Left hindlimb (tissue), 1 donor: ENCODE measurements around the gene PEAR1.

ENCODE experiments used
- DNase-seq: peaks from one replicate; pipeline ENCODE4 v3.0.0-alpha.2; 2018

Gene PEAR1

DNA sequence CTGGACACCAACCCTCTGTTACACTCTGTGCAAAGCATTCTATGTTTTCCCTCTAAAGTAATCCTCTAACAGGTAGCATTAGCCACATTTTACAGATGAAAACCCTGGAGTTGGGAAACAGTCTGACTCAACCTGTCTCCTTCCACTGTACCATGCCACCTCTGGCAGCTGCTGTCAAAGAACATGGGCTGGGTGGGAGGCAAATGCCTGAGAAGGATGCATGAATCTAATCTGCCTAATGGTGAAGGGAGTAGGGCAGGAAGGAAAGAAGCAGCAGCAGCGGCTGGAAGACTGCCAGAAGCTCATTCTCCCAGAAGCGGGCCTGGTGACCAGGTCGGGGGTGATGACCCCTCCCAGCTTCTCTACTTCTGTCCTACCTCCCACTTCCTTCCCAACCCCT, 48.7 kb downstream of the PEAR1 start:
- no peak for DNase-seq

- no peak for DNase-seq
Measured at GRCh38 chr1:156942576-156942975, 49.1 kb downstream of the PEAR1 start.

DNA sequence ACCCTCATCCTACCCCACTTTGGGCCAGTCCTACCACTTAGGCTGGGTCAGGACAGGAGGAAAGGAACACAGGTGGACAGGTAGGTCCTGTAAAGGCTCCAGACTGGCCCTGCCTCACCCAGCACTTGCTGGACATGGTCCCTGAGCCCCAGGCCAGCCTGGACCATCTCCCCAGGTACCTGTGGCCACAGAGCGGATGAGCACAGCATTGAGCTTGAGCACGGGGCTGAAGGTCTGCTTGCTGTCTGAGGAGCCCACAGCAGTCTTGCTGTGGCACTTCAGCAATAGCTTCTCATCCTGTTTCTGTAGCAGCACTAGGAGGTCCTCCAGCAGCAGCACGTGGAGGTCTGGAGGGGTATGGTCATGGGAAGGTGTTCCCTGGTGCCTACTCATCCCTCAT, 50.2 kb downstream of the PEAR1 start:
- DNase-seq, result no peak

DNA sequence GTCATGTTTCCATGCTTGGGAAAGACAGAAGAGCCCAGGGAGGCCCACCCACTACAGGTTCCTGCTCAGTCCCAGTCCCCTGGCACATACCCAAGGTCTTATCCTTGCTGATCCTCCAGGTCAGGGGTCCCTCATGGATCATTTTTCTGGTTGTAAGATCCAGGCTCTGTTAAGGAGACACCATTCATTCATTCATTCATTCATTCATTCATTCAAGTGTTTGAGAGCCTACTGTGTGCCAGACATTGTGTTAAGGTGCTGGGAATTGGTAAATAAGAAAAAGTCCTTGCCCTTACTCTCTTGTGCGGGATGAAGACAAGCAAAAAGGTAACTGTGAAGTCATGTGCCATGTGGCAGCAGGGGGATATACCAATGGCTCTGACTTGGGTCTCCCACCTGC, 50.8 kb downstream of the PEAR1 start:
- no peak for DNase-seq

DNA sequence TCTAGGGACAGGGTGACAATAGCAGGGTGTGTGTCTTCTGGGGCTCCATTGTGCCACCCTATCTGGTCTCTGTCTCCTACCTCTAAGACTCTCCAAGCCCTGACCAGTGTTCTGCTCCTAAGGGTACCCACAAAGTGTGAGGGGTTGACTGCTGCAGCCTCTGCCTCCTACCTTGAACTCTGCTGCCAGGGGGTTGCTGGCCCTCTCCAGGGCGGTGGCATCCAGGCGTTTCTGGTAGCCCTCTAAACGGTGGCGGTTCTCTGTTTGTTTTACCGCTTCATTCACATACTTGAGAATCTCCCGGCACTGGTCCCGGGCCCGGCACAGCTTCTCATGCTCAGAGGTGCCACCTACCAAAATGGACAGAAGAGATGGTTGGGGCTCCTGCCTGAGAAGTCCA, 51.3 kb downstream of the PEAR1 start:
- DNase-seq, result no peak

DNA sequence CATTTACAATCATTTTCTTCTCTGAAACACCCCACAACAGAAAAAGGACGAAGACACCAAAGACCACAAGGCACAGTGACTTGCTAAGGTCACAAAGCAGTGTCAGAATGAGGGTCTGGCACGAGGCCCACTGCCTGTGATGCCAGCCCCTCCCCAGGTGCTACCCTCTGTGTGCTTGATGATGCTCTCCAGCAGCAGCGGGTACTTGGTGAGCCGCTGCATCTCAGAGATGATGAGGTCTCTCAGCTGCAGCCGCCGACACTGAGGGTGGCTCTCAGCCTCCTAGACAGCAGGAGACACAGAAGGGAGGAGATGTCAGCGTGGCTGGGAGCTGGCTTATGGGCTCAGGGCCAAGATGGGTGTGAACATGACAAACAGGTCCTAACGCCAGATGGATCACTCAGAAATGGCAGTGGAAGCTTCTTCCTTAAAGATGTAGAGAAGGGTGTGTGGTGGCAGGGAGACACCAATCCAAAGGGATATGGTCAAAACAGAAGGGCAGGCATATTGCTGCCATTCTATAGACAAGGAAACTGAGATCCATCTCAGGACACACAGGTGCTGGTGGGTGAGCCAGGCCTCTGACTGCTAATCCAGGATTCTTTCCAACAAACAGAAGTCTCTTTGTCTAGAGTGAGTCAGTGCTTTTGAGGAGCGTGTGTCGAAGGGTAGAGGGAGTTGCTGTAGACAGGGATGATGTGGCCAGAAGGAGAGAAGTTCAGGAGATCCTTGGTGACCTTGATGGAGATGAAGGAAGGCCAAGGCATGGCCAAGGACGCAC, 52.6 kb downstream of the PEAR1 start:
- no peak for DNase-seq

GRCh38 chr1:156947127-156947526, 53.6 kb downstream of the PEAR1 start:
- no peak for DNase-seq

DNA sequence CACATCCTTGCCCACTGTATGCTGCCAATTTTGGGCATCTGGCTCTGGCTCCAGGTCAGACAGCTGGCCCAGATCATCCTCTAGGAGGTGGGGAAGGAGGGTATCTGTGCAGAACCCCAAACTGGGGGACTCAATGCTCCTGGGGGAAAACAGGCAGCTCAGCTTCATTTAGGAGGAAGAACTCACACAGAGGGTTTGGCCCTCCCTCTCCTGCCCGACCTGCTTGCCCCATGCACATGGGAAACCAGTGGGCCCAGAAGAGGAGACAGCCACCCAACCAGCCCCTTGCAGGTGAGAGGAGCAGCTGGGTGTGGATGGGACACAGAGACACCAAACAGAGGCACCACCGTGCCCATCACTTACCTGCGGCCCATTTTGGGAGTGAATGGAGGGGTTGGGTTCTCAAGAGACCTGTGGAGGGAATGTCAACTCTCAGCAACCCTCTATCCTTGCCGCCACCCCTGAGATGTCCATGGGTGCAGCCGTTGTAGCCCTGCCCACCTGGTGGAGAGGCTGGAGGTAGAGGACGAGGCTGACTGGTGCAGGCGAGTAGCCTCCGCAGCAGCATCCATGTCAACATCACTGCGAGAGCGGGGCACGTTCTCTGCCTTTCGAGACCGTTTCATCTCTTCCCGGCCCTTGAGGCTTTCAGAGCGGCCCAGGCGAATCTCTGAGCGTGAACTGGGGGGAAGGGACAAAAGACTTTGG, 54.5 kb downstream of the PEAR1 start:
- DNase-seq, result no peak

DNA sequence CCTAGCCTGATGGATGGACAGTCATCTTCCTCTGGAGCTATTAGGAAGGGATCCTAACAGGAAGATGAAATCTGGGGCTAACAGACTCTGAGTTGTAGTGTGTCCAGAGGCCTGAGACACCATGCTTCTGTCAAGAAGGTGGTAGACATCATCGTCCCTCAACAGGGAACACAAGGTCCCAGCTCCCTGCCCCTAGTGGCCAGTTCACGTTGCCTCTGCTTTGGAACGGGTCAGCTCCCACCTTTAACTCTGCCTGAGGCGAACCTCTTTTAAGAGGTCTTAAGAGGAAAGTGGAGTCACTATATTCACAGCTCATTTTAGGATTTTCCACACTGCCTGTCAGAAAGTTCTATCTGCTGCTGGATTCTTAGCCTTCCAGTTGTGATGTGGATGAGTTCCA, 55.2 kb downstream of the PEAR1 start:
- no peak for DNase-seq

GRCh38 chr1:156949127-156949526, 55.6 kb downstream of the PEAR1 start:
- DNase-seq, result no peak

- no peak for DNase-seq
Measured at GRCh38 chr1:156951371-156951770, 57.9 kb downstream of the PEAR1 start.

DNA sequence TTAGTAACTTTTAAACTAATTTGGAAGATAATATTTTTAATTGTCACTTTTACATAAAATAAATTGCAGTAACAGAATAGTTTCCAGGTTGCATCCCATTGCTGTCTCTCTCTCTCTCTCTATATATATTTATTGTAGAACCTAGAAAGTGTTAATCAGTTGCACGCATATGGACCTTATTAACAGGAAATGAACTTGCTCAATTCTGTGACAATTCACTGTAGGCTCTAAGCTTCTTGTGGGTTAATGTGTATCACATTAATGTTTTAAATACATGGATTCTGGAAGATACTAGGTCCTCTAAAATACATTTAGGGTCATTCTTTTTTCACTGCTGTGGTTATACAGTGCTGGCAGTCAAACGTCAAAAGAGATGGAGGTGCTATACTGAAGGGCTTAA, 60.1 kb downstream of the PEAR1 start:
- DNase-seq, result no peak

GRCh38 chr1:156956333-156956732, 62.8 kb downstream of the PEAR1 start:
- DNase-seq, result no peak

DNA sequence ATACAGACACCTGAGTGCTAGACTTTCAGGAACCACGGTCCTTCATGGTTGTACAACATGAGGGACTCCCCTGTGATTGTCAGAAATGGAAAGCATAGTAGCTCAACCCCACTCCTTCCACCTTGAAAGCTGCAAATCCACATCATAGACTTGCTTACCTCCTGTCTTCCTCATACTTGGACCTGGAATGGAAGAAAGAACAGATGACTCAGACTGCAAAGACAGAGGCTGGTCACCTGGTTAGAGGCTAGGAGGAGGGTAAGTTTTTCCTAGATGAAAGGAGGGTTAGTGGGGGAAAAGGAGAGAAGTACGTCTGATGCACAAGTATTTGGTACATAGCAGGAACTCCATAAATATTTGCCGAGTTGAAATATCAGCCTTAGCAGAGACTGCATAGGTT, 64.1 kb downstream of the PEAR1 start:
- DNase-seq, result no peak

- no peak for DNase-seq
Measured at GRCh38 chr1:156958247-156958714, 64.8 kb downstream of the PEAR1 start.

- no peak for DNase-seq
Measured at GRCh38 chr1:156959414-156959813, 65.9 kb downstream of the PEAR1 start.

- DNase-seq, result no peak
Measured at GRCh38 chr1:156959925-156960324, 66.4 kb downstream of the PEAR1 start.

DNA sequence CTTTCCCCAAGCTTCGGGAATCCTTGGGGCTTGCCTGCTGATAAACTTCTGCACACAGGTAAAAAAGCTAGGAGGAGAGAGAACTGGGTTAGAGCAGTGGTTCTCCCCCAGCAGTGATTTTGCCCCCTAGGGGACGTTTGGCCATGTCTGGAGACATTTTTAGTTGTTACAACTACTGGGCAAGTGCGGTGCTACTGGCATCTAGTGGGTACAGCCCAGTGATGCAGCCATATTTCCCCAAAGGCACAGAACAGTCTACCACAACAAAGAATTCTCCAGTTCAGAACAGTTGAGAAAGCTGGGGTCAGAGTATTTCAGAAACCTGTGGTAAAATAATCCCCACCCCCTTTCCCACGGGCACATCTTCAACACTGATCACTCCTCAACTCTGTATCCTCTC, 68.2 kb downstream of the PEAR1 start:
- DNase-seq, result no peak

DNA sequence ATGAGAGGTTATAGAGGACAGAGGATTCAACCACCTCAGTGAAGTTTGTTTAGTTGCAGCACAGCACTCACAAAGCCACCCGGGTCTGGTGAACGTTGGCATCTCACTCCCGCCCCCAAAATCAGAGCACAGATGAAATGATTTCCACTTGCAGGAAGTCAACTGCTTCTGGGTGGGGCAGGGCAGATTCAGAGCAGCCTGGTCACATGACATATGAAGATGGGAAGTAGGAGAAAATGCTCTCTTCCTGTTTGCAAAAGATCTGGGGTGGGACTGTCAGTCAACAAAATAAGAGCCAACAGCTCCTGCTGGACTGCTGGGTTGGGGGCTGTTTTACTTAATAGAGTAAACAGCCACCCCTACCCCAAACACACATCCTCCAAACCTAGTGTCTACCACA, 70.1 kb downstream of the PEAR1 start:
- DNase-seq, result no peak

GRCh38 chr1:156964441-156964840, 70.9 kb downstream of the PEAR1 start:
- DNase-seq, result no peak
